ENCODE results near the gene SYNGR3. TPM values are rescaled to one million over a fixed set of nuclear protein-coding genes. Genes with fewer than 3 reads are reported as not detected.

Gene SYNGR3
- total and polyA plus RNA-seq, 2 of the 13 experiments (the other 11 are each of a cell fraction or from before 2014, with no cell fraction given): 0.97 to 5.7 TPM

DNA sequence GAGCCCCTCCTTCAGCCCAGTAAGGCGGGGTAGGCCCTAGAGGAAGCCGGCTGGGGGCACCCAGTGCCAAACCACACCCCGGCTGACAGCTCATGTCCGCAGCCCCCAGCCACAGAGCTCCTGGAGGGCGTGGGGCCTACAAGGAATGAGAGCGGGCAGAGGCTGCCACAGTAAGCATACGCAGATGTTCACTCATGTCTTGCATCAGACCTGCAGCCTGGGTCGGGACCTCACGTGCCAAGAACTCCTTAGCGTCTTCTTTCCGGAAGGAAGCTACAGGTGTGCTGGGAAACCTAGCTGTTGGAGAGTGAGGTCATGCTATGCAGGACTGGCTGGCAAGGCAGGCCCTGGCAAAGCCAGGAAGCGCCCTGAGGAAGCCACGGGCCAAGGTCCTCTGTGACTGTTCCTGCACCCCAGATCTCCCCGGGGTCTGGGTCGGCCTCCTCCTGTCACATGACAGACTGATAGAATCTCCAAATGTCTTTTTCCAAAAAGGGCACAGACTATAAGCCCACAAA lies 18.3 kb downstream of the SYNGR3 start (continued):
- TF ChIP-seq EED (CRISPR knock-in tag; IDR thresholded peaks at IDR 0.05) (no peak), CENPX (CRISPR knock-in tag; IDR thresholded peaks at IDR 0.05) (no peak), ZBTB38 (CRISPR knock-in tag; IDR thresholded peaks at IDR 0.05) (0 out of 2 replicates have a peak, but pooled peaks have one; percentile 17), ZBTB34 (CRISPR knock-in tag; IDR thresholded peaks at IDR 0.05) (no peak), ZNF768 (CRISPR knock-in tag; IDR thresholded peaks at IDR 0.05) (no peak), ZNF563 (CRISPR knock-in tag; IDR thresholded peaks at IDR 0.05) (no peak), MYC (CRISPR knock-in tag; IDR thresholded peaks at IDR 0.05; ENCODE audit: borderline replicate concordance) (no peak), ZNF350 (CRISPR knock-in tag; IDR thresholded peaks at IDR 0.05; ENCODE audit: borderline replicate concordance, low read depth) (0 out of 2 replicates have a peak, but pooled peaks have one; percentile 19), BHLHE40 (IDR thresholded peaks at IDR 0.05; ENCODE audit: low read length) (0 out of 2 replicates have a peak, but pooled peaks have one; percentile 42)
- TF ChIP-seq, protein P1, sequence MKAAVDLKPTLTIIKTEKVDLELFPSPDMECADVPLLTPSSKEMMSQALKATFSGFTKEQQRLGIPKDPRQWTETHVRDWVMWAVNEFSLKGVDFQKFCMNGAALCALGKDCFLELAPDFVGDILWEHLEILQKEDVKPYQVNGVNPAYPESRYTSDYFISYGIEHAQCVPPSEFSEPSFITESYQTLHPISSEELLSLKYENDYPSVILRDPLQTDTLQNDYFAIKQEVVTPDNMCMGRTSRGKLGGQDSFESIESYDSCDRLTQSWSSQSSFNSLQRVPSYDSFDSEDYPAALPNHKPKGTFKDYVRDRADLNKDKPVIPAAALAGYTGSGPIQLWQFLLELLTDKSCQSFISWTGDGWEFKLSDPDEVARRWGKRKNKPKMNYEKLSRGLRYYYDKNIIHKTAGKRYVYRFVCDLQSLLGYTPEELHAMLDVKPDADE (CRISPR knock-in tag; IDR thresholded peaks at IDR 0.05): no peak

DNA sequence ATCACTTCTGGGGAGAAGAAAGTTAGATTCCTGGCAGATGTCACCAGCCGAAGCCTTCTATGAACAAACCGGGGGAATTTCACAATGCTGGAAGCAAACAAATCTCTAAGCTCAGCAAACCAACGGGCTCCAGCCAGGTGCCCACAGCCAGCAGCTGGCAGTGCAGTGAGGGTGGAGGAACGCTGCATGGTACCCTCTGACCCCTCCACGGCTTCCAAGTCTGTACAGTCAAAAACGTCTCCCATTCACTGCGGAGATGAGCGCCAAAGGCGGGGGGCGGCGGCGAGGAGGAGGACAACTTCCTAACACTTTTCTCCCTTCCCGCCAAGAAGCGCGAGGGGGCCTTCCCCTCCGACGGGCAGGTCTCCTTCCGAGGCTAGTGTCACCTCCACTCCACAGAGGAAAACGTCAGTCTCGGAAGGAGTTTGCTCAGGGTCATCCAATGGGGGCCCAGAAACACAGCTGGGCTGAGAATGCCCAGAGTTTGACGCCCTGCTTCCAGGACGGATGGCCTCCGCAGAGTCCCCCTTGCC lies 18.9 kb downstream of the SYNGR3 start:
- Histone ChIP-seq H3K79me2 (ENCODE audit: insufficient read depth, low read length) (peaks cover 49% of the 10 kb centered on the region), H3K9me3 (ENCODE audit: low read length) (no peaks in the 10 kb centered on the region), H3K36me3 (replicated peaks in 1 of 2; ENCODE audit: control insufficient read depth in 1 of 2, insufficient read depth in 2 of 2, low read length in 2 of 2) (no peaks in the 10 kb centered on the region; a peak in 1 of 5 replicates), H3K4me3 (replicated peaks in 1 of 3; ENCODE audit: insufficient read depth in 1 of 3, low read depth in 2 of 3, low read length in 3 of 3) (peak overlapping the region; percentile 76 to 81 (median 79)), H3K27me3 (ENCODE audit: control insufficient read depth in 1 of 2, insufficient read depth in 2 of 2, low read length in 2 of 2) (no peaks in the 10 kb centered on the region), H2AFZ (ENCODE audit: low read length) (no peak overlapping the region), H3K4me1 (ENCODE audit: insufficient read depth, low read length) (peaks cover 70% of the 10 kb centered on the region), H3K27ac (ENCODE audit: extremely low read length, insufficient read depth, low read length) (peak overlapping the region; percentile 78), H3K4me2 (ENCODE audit: low read depth, low read length) (peak overlapping the region; percentile 83), H4K20me1 (ENCODE audit: insufficient read depth, low read length) (peaks cover 13% of the 10 kb centered on the region; the same call in 1 of the 2 replicates), H3K9ac (ENCODE audit: insufficient read depth, low read depth, low read length) (peak overlapping the region; percentile 93)
- peak; percentile 65 for DNase-seq (ENCODE audit: low spot score)
- ATAC-seq: peak; percentile 11
- CTCF ChIA-PET (ENCODE audit: low intra/inter-chr PET ratio, low total read pairs): interaction anchor here (1.4 kb wide), 1 partner anchor 132 kb away, joined by 4 read pairs; no protein-coding TSS in a partner anchor
- 0% methylated on average over 3 of the region's 23 CpGs for WGBS (ENCODE audit: low lambda C conversion rate)
- intact Hi-C loops (cut with micrococcal nuclease; ENCODE audit: unreplicated experiment): no loop called here
- POLR2A ChIA-PET: interaction anchor here (0.6 to 2.1 kb wide), 18 partner anchors 9 to 242 kb away, joined by 3 to 16 read pairs (median 4); partner anchors contain the start of genes GFER, NHERF2, NPW and RPS2
- no TSS peak for BruUV-seq (replicated peaks)
- peak; percentile 4 for FAIRE-seq
- in situ Hi-C loops (cut with HindIII; ENCODE audit: extremely low pct_ligation_motif_present, low pct_unique_long_range_greater_than_20kb): no loop called here
- TF ChIP-seq, protein P2, sequence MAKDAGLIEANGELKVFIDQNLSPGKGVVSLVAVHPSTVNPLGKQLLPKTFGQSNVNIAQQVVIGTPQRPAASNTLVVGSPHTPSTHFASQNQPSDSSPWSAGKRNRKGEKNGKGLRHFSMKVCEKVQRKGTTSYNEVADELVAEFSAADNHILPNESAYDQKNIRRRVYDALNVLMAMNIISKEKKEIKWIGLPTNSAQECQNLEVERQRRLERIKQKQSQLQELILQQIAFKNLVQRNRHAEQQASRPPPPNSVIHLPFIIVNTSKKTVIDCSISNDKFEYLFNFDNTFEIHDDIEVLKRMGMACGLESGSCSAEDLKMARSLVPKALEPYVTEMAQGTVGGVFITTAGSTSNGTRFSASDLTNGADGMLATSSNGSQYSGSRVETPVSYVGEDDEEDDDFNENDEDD (CRISPR knock-in tag; IDR thresholded peaks at IDR 0.05; ENCODE audit: borderline replicate concordance): peak; percentile 69
- TF ChIP-seq GATAD1 (CRISPR knock-in tag; IDR thresholded peaks at IDR 0.05) (no peak), RFXANK (CRISPR knock-in tag; IDR thresholded peaks at IDR 0.05) (no peak), ZSCAN21 (CRISPR knock-in tag; IDR thresholded peaks at IDR 0.05; ENCODE audit: borderline replicate concordance) (no peak)
- TF ChIP-seq, protein P3, sequence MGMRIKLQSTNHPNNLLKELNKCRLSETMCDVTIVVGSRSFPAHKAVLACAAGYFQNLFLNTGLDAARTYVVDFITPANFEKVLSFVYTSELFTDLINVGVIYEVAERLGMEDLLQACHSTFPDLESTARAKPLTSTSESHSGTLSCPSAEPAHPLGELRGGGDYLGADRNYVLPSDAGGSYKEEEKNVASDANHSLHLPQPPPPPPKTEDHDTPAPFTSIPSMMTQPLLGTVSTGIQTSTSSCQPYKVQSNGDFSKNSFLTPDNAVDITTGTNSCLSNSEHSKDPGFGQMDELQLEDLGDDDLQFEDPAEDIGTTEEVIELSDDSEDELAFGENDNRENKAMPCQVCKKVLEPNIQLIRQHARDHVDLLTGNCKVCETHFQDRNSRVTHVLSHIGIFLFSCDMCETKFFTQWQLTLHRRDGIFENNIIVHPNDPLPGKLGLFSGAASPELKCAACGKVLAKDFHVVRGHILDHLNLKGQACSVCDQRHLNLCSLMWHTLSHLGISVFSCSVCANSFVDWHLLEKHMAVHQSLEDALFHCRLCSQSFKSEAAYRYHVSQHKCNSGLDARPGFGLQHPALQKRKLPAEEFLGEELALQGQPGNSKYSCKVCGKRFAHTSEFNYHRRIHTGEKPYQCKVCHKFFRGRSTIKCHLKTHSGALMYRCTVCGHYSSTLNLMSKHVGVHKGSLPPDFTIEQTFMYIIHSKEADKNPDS (CRISPR knock-in tag; IDR thresholded peaks at IDR 0.05): no peak
- TF ChIP-seq, protein P4, sequence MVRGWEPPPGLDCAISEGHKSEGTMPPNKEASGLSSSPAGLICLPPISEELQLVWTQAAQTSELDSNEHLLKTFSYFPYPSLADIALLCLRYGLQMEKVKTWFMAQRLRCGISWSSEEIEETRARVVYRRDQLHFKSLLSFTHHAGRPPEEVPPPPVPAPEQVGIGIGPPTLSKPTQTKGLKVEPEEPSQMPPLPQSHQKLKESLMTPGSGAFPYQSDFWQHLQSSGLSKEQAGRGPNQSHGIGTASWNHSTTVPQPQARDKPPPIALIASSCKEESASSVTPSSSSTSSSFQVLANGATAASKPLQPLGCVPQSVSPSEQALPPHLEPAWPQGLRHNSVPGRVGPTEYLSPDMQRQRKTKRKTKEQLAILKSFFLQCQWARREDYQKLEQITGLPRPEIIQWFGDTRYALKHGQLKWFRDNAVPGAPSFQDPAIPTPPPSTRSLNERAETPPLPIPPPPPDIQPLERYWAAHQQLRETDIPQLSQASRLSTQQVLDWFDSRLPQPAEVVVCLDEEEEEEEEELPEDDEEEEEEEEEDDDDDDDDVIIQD (CRISPR knock-in tag; IDR thresholded peaks at IDR 0.05; ENCODE audit: low read depth): no peak

Measured in HepG2 (cell line).